HG03280 (cell line): ENCODE data around the gene B3GLCT.
"Not testable (repeated sequence)": the region's sequence is repeated elsewhere in the genome, so short reads cannot be mapped to it uniquely, and the experiment has no call there.

Experiments used
- ATAC-seq: cut with Tn5 transposase; IDR thresholded peaks from one replicate; pipeline ENCODE4 v1.9.1; 2021; ENCODE audit warnings: mild to moderate bottlenecking, moderate library complexity; ENCODE audit not compliant: unreplicated experiment

The B3GLCT gene

DNA sequence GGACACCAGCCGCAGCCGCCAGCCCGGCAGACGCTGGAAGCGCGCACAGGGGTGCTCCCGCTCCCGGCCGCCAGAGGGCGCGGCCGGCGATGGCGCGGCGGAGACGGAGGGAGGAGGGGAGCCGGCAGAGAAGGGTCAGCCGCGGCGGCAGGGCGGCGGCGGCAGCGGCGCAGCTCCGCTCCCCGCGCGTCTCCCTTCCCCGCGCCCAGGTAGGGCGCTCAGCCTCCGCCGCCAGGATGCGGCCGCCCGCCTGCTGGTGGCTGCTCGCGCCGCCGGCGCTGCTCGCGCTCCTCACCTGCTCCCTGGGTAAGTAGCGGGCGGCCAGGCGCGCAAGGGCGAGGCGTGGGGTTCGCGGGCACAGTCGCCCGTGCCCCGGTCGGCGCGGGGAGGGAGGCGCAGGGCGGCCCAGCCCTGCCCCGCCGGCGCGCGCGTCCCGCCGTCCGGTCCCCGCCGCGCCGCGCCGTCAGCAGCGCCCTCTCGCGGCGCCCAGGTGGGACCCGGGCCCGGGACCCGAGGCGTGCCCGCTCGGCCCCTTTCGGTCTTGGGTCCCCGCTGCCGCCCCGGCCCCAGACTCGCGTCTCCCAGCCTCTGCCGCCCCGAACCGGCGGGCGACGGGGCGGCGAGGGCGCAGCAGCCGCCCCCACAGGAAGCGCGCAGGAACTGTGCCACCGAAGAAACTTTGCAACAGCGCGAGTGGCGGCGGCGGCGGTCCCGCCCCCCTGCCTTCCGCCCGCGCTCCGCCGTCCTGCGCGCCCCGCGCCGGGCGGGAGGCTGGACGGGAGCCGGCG lies at the start of gene B3GLCT:
Gene B3GLCT, plus strand, starts transcription at position 127 of the 788 bp plus-strand sequence. Its CDS starts 110 bp downstream, at position 237.
- ATAC-seq, result peak; percentile 82

DNA sequence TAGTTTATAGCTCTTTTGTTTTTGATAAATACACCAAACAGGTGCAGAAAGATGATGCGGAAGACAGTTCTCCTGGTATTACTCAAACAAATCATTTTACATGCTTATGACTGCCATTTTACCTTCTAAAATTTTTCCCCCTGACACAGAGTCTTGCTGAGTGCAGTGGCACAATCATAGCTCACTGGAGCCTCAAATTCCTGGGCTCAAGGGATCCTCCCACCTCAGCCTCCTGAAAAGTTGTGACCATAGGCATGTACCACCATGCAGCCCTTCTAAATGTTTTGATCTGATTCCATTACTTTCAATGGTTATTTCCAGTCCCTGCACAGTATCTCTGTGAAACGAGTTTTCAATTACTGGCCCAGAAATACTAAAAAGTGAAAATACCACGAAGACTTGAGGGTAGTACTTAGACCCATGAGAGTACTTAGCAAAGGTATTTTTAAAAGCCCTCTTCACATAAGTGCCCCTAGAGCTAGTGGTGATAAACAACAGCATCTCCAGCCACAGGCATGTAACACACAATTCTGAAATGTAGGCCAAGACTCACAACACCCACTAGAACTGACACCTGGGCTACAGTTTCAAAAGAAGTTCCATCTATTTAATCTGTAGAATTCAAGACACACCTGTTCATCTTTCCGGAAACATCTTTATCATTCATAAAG lies 49.3 kb upstream of the B3GLCT start:
- no peak for ATAC-seq

DNA sequence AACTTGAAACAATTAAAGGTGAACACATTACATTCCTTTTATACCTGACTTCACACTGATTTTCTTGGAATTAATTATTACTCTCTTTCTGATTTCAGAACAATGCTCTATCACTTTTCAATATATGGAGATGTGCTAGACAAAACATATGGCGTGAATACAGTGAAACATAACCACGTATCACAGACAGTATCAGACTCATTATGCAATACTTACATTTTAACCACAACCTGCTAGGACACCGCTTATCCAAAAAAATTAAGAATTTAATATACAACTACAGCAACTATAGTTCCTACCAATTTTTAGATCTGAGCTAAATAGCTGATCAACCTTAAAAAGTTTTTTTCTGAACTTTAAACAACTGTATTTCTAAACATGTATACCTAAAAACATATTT lies 47.9 kb upstream of the B3GLCT start:
- ATAC-seq, result no peak

DNA sequence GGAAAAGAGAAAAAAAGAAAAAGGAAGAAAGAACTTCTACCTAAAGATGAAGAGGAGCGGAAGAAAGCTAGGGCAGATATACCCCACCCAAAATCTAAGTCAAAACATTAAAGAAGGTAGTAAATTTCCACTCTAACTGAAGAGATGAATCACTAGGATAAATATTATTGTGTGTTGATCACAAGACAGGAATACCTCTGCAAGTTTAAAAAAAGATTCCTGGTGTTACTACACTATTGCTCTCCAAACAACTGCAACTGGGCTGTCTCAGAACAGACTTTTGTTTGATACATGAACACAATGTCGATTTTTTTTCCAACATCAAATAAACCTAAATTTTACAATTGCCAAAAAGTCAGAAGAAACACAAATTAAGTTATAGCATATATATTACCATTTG lies 44.8 kb upstream of the B3GLCT start:
- no peak for ATAC-seq

DNA sequence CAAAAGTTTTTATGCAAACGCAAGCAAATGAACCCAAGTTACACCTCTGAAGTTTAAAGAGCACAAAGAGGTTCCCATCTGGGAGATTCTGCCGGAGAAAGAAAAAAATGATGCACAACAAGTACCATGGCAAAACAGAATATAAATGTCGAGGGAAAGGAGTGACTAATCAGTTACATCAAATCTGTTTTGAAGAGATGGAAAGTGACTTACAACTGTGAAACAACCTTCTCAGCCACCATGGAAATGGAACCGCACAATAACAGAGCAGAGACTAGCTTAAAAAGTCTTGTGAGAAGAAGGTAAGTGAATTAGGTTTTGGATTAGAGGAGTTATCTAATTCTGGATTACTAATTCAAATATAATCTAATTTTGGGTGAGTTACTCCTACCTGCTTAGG lies 40.5 kb upstream of the B3GLCT start:
- no peak for ATAC-seq

DNA sequence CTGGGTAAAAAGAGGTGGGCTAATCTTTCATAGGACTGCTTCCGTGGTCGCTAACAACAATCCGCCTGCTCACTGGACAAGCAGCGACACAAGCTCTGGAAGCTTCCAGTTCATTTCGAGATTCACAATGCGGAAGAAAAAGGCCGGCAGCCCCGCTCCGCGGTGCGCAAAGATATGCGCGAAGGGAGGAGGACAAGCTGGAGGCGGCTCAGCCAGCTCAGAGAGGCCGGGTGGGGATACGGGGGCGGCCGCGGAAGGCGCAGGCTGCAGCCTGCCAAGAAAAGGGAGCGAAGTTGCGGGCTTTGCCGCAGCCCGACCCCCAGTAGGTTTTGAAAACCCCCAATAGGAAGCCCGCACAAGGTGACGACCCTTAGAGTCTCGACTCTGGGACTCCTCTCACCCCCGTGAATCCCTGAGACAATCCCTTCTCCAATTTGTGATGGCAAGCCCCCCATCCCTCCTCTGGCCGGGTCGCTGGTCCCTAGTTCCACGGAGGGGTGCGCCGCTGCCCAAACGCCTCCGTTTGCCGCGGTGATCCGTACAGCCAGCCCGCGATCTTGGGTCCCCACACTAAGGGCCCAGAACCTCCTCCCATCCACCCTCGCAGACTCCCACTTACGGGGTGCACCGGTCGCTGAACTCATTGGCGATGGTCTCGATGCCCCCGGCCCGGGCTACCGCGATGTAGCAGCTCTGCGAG lies 38.8 kb upstream of the B3GLCT start:
- ATAC-seq, result peak; percentile 19

DNA sequence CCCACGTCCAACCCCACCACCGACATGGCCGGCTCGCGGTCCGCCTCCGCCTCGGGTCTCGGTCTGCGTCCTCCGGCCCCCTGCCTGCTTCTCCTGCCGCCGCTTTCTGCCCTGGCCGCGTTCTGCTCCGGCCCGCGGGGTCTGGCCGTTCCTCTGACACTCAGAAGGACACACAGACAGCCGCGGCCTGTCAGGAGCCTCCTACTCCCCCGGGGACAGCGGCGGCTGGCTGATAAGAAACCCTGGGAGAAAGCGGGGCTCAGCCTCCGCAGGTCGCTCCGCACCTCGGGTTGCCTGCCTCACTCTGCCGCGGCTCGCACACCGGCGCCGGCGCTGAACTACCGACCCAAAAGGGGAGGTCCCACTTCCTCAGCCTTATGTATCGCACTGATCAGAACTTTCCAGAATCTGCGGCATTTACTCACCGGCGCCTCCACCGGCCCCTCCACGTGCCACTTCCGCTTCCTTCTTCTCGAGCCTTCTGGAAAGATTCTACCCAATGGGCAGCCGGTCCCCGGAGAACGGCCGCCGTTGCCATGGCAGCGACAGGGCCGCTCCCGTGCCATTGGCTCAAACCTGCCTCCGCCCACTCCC lies 38.1 kb upstream of the B3GLCT start, which contains the start of gene HSPH1:
Gene HSPH1, minus strand, starts transcription at position 348 of the 594 bp plus-strand sequence. Its CDS starts 322 bp downstream, at position 26.
- peak; percentile 73 for ATAC-seq

DNA sequence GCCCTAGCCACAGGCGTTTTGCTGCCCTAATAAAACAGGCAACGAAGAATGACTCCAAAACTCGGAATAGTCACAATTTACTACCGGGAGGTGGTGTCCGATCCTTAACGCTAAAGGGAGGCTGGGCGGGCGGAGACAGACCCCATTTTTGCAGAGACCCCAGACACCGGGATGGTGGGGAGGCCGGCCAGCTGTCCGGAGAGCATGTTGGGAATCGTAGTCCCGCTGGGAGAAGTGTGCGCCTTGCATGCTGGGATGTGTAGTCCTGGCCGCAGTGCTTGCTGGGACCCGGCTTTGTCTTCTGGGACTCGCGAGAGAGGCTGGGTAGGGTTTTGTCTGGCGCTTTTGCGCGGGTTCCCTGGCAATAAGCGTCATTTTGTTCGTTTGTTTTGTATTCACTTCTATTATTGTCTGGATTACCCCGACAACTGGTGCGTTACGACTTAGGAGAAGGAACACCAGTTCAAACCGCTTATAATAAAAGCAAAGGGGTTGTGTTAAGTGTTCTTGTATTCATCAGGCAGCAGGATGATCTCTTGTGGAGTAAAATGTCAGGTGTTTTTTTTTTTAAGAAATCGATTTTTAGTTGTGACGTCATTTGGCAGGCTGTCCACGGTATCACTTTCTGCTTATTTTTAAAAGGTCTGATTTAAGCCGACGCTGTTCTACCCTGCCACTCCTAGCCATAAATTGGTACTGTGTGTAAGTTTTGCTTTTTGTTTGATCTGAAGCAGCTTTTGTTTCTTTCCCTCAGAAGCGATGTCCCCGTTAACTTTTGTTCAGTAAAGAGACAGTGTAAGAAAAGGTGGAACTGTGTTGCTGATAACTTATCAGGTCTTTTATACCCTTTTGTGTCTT lies 37.4 kb upstream of the B3GLCT start:
- ATAC-seq, result peak; percentile 78

DNA sequence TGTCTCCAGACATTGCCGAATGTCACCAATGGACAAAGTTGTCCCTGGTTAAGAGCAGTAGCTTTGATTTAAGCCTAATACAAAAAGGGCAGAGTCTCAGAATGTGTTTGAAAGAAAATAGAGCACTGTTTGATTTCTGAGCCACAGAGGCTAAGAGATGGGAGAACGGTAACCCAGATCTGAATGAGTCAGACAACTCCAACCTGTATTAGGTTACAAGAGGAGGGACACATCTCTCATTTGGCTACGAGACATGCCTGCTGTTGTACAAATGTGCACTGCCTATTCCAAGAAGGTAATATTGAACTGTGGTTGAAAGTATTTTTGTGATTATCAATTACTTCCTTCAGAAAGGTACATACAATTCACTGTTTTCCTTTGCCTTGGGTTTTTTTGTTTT lies 33.2 kb upstream of the B3GLCT start:
- no peak for ATAC-seq

DNA sequence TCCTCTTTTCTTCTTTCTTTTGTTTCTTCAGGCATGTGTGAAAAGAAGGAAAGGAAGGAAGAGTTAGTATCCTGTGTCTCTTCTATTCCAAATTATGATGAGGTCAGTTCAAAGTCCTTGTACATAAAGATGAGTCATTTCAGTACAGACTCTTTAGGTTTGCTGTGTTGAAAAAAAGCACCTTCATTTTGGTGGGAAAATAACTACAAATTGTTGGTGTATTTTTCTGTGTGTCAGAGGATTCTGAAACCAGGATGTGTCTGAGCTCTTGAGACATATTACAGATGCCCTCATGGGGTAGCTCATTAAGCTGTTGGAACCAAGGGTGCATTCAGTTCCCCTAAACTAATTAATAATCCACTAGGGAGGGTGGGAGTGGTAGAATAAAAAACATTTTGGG lies 32.3 kb upstream of the B3GLCT start:
- ATAC-seq, result peak; percentile 49

DNA sequence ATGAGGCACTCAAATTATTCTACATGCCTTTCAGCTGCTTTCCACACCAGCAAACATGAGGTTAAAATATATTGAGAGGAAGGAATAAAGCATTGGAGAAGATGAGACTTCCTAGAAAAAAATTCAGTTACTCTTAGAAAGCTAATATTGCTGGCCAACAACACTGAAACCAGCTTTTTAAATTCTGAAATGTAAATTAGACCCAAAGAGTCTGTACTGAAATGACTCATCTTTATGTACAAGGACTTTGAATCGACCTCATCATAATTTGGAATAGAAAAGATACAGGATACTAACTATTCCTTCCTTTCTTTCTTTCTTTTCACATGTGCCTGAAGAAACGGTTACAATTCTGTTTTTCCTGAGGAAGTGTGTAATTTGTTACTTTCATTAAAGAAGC lies 31.6 kb upstream of the B3GLCT start:
- peak; percentile 46 for ATAC-seq

DNA sequence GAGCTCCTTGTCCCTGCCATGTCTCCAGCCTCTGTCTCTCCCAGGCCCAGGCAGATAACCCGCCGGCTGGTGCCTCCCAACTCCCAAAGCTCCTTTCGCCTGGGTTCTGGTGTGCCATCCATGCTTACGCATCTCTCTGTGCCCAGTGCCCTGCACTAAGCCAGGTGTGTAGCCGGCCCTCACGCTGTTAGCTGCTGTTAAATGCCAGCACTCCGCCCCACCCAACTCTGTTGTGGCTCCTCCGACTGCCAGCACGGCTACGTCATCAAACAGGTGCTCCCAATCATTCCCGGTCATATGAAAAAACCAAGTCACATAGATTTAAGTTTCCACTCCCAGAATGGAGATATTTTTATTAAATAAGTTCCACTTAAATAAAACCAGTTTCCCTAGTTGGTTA lies 31.0 kb upstream of the B3GLCT start:
- no peak for ATAC-seq

DNA sequence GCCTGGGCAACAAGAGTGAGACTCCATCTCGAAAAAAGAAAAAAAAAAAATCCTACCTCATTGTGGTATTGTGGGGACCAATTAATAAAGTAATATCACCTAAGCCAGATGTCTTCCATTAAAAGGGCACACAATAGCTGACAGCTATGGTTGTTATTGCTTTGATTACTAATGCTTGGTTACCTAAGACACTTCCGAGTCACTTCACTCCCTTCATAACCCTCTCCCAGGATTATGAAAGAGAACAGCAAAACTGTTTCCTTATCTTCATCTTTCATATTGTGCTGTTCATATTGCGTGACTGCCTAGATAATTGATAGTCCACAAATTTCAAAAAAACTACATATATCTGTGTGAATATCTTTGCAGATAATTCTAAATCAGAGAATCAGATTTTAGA lies 27.8 kb upstream of the B3GLCT start:
- ATAC-seq, result no peak

DNA sequence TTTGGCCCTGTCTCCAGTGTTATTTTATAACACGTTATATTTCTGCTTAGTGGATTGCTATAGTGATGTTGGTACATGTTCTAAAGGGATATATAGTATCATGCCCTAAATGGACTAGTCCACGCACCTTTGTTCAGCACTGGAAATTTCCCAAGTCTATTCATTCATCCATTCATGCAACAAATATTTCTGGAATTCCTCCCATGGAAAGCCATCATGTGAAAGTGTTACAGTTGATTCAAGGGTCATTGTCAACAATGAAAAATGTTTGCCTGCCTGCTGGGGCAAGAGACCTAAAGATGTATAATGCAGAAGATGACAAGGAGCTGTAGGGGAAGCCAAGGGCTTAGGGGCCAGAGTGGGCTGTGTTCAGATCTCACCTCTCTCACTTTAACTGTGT lies 27.2 kb upstream of the B3GLCT start:
- ATAC-seq, result no peak

DNA sequence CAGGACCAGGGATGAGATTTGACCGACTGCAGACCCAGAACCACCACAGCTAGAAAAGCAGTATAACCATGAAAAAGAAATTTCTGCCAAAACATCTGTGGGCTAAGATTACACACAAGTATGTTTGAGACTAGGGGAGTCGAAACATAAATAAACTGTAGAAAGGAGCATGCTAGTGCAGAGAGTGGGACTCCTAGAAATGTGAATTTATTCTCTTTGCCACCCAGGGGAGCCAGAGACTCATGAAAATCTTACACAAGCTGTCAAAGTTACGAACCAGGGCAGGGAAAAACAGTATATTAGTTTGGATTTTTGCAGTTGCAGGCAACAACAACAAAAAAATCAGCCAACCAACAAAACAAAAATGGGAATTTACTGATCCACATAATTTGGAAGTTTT lies 25.8 kb upstream of the B3GLCT start:
- ATAC-seq, result no peak

DNA sequence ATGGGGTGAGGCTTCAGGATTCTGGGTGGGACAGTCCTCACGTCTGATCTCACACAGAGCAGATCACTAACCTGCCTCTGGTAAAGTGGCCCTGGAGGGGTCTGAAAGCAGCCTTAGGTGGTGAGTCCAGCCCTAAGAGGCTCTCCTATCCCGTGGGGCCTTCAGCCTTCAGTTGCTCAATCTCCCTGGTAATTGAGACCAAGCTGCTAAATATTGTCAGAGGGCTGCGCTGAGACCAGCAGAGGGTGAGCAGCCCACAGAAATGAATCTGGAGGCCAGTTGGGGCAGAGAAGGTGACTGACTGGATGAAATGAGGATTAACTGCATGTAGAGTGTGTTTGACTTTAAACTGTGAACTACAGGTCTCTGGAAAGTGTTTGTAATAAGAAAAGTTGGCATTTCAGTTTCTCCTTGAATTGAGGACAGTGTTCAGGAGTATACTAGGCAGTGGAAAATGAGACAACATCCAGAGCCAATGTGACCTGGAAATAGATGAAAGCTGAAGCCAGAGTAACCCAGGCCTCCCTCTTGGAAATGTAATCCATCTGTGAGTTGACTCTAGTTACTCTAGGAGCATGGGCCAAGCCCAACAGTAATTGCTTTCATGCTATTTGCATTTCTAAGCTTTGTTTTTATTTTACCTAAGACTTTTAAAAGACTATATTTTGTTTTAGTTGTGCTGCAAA lies 23.8 kb upstream of the B3GLCT start:
- no peak for ATAC-seq

DNA sequence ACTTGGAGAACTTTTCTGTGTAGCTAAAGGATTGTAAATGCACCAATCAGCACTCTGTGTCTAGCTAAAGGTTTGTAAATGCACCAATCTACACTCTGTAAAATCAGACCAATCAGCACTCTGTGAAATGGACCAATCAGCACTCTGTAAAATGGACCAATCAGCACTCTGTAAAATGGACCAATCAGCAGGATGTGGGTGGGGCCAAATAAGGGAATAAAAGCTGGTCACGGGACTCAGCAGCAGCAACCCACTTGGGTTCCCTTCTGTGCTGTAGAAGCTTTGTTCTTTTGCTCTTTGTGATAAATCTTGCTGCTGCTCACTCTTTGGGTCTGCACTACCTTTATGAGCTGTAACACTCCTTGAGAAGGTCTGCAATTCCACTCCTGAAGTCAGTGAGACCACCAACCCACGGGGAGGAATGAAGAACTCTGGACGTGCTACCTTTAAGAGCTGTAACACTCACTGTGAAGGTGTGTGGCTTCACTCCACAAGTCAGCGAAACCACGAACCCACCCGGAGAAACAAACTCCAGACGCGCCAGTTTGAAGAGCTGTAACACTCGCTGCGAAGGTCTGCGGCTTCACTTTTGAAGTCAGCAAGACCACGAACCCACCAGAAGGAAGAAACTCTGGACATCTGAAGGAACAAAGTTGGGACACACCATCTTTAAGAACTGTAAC lies 21.8 kb upstream of the B3GLCT start:
- ATAC-seq, result not testable (repeated sequence)

DNA sequence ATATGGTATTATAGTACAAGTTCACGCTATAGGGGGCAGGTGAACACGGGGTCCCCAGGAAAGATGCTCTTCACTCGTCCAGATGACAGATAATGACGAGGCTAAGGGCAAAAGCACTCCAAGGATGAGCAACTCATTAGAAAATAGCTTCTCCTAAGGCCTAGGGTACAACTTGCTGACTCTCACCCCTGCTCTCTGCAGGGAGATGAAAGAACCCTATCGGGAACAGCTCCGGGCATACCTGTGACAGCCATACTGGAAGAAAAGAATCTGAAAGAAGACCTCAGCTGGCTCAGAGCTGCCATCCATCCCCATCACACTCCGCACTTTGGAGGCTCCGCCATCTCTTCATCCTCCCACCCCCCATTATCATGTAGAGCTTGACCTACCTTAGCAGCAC lies 20.5 kb upstream of the B3GLCT start:
- ATAC-seq, result no peak

DNA sequence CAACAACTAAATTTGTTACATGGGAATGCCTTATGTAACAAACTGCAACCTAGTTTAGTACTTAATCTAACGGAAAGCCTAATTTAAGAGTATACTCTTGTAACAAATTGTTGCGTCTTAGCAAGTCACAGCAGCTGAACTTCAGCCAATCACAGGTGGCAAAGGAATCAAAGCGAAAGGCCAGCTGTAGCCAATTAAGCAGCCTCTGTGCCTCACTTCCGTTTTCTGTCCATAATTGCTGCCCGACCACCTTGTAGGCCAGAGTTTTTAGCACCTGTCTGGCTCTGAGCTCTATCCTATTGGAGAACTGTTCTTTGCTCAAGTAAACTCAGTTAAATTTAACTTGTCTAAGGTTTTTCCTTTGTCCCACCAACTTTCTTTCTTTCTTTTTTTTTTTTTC lies 20.0 kb upstream of the B3GLCT start:
- ATAC-seq, result no peak
